D721Med (cell line): ENCODE data around the gene ARPP19.

Experiments used
- DNase-seq: peaks from one replicate; pipeline ENCODE4 v3.0.0; 2011; ENCODE audit warnings: low spot score; ENCODE audit not compliant: insufficient read length
- FAIRE-seq: peaks from 2 replicates; lab custom pipeline; 2011; peaks lifted over from hg19 to GRCh38; lab: Jason Lieb, UNC
- TF ChIP-seq, protein P1 (sequence below): IDR thresholded peaks from 2 replicates; pipeline ENCODE4 v1.5.1; 2012; ENCODE audit warnings: mild to moderate bottlenecking, control low read depth; ENCODE audit not compliant: insufficient read depth; ENCODE audit errors: missing control alignments

Gene ARPP19

GRCh38 chr15:52540374-52541012 is 28.3 kb downstream of the ARPP19 start:
- TF ChIP-seq, protein P1, sequence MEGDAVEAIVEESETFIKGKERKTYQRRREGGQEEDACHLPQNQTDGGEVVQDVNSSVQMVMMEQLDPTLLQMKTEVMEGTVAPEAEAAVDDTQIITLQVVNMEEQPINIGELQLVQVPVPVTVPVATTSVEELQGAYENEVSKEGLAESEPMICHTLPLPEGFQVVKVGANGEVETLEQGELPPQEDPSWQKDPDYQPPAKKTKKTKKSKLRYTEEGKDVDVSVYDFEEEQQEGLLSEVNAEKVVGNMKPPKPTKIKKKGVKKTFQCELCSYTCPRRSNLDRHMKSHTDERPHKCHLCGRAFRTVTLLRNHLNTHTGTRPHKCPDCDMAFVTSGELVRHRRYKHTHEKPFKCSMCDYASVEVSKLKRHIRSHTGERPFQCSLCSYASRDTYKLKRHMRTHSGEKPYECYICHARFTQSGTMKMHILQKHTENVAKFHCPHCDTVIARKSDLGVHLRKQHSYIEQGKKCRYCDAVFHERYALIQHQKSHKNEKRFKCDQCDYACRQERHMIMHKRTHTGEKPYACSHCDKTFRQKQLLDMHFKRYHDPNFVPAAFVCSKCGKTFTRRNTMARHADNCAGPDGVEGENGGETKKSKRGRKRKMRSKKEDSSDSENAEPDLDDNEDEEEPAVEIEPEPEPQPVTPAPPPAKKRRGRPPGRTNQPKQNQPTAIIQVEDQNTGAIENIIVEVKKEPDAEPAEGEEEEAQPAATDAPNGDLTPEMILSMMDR = no peak
- FAIRE-seq (no peak), DNase-seq (no peak)

DNA sequence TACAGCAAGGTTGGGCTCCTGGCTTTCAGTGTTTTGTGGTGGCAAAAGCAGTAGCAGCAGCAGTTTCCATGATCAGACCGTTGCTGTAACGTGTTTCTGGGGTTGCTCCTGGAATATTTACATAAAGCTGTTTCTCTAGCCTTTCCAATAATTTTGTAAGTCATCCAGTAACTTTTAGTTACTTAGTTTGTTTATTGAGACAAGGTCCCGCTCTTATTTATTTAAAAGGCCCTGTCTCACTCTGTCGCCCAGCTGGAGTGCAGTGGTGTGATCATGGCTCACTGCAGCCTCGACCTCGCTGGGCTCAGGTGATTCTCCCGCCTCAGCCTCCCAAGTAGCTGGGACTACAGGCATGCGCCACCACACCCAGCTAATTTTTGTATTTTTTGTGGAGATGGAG is 31.4 kb downstream of the ARPP19 start:
- TF ChIP-seq, protein P1 = no peak

DNA sequence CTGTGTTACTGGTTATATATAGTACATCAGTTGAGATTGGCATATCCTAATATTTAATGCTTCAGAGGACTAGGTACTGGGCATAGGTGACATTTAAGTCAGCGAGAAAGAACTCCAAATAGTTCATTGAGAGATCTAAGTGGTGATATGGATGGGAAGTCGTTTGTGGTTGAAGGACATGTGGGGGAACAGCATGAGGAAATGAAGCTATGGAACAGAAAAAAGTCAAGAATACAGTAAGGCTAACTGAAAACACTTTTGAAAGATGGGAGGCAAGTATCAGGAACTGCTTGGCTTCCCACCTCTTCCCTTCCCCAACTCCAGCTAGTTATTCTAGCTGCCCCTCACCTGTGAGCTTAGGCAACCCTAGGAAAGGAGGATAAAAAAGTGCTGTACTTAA is 36.4 kb downstream of the ARPP19 start:
- TF ChIP-seq, protein P1 = no peak
- FAIRE-seq (no peak), DNase-seq (no peak)

More for the DNA sequence above, 31.4 kb downstream of the ARPP19 start:
- FAIRE-seq = no peak
- DNase-seq = no peak

GRCh38 chr15:52529940-52530339 is 38.9 kb downstream of the ARPP19 start:
- DNase-seq = no peak
- TF ChIP-seq, protein P1 = no peak
- no peak for FAIRE-seq

DNA sequence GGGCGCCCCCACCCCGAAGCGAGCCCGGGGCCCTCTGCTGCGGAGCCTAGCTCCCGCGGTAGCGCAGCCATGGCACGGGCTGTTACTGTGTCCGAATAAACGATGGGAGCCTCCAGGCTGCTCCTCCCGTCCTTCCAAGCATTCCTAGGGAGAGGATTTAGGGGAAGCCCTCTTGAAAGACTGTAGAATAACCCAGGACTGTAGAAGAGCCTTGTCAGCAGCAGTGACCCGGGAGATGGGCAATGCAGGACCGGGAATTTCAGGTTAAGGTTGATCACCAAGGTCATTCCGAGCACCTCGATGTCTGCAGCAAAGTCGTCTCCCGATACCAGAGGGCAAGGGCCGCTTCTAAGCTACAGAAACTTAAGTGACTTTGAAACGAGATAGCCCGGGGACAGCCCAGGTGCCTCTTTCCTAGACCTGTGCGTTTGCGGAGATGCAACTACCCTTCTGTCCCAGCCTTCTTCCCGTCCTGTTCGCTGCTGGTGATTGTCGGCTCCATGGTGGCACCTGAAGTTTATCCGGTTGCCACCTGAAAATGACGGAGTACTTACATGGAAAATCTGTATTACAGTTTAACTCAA is 39.4 kb downstream of the ARPP19 start:
- DNase-seq (no peak), FAIRE-seq (no peak)
- TF ChIP-seq, protein P1 = no peak

- FAIRE-seq = no peak
- TF ChIP-seq, protein P1 = peak; percentile 11
- peak; percentile 37 for DNase-seq
These were observed 40.1 kb downstream of the ARPP19 start, which contains the start of gene MYO5A for GRCh38 chr15:52528564-52529340. TSS of gene MYO5A (minus strand) at chr15:52528880. CDS start at chr15:52528806, 74 bp downstream.
